Measurements from ENCODE around the gene SLC39A11. TPM values are rescaled to one million over a fixed set of nuclear protein-coding genes. Genes with fewer than 3 reads are reported as not detected.

The SLC39A11 gene
- total RNA-seq, 1 experiment from 2014 or later = 18.9 TPM

GRCh38 chr17:72790190-72790589 is 302.3 kb downstream of the SLC39A11 start (continued):
- TF ChIP-seq, protein P1, sequence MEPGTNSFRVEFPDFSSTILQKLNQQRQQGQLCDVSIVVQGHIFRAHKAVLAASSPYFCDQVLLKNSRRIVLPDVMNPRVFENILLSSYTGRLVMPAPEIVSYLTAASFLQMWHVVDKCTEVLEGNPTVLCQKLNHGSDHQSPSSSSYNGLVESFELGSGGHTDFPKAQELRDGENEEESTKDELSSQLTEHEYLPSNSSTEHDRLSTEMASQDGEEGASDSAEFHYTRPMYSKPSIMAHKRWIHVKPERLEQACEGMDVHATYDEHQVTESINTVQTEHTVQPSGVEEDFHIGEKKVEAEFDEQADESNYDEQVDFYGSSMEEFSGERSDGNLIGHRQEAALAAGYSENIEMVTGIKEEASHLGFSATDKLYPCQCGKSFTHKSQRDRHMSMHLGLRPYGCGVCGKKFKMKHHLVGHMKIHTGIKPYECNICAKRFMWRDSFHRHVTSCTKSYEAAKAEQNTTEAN (CRISPR knock-in tag; IDR thresholded peaks at IDR 0.05) = no peak
- no peak for TF ChIP-seq FOXP4 (CRISPR knock-in tag; IDR thresholded peaks at IDR 0.05)
- no peak for TF ChIP-seq ATF3 (CRISPR knock-in tag; conservative IDR thresholded peaks at IDR 0.05)
- no peak for TF ChIP-seq NFYB (CRISPR knock-in tag; conservative IDR thresholded peaks at IDR 0.05; ENCODE audit: low read depth)

DNA sequence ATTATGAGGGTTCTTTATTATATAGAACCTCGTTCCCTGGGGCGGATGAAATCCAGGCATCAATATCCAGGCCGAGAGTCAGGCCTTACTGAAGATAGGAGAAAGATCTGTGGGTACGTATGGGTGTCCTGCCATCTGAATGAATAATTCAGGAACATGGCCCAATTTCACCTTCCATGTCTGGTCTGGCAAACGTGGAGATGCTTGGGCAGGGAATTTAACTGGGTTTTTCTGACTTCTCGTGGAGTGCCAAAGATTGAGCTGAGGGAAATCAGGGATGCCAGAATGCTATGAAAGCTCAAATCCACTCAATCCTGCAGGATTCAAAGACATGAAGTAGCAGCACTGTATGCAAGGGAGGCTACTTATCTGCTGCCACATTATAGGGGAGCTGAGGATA is 302.8 kb downstream of the SLC39A11 start:
- Mint-ChIP-seq H3K36me3 (peaks cover 7% of the 10 kb centered on the region; the same call in 1 of the 2 replicates), H3K9me3 (peaks cover 25% of the 10 kb centered on the region)
- ATAC-seq = no peak

More for the DNA sequence above, 302.8 kb downstream of the SLC39A11 start:
- TF ChIP-seq IRF1 (CRISPR knock-in tag; IDR thresholded peaks at IDR 0.05) = no peak
- no peak for TF ChIP-seq ZBTB21 (CRISPR knock-in tag; IDR thresholded peaks at IDR 0.05; ENCODE audit: borderline replicate concordance)
- TF ChIP-seq TEAD4 (CRISPR knock-in tag; IDR thresholded peaks at IDR 0.05) = no peak
- TF ChIP-seq, protein P2, sequence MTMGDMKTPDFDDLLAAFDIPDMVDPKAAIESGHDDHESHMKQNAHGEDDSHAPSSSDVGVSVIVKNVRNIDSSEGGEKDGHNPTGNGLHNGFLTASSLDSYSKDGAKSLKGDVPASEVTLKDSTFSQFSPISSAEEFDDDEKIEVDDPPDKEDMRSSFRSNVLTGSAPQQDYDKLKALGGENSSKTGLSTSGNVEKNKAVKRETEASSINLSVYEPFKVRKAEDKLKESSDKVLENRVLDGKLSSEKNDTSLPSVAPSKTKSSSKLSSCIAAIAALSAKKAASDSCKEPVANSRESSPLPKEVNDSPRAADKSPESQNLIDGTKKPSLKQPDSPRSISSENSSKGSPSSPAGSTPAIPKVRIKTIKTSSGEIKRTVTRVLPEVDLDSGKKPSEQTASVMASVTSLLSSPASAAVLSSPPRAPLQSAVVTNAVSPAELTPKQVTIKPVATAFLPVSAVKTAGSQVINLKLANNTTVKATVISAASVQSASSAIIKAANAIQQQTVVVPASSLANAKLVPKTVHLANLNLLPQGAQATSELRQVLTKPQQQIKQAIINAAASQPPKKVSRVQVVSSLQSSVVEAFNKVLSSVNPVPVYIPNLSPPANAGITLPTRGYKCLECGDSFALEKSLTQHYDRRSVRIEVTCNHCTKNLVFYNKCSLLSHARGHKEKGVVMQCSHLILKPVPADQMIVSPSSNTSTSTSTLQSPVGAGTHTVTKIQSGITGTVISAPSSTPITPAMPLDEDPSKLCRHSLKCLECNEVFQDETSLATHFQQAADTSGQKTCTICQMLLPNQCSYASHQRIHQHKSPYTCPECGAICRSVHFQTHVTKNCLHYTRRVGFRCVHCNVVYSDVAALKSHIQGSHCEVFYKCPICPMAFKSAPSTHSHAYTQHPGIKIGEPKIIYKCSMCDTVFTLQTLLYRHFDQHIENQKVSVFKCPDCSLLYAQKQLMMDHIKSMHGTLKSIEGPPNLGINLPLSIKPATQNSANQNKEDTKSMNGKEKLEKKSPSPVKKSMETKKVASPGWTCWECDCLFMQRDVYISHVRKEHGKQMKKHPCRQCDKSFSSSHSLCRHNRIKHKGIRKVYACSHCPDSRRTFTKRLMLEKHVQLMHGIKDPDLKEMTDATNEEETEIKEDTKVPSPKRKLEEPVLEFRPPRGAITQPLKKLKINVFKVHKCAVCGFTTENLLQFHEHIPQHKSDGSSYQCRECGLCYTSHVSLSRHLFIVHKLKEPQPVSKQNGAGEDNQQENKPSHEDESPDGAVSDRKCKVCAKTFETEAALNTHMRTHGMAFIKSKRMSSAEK (CRISPR knock-in tag; IDR thresholded peaks at IDR 0.05; ENCODE audit: borderline replicate concordance) = no peak
- no peak for TF ChIP-seq EMX1 (CRISPR knock-in tag; IDR thresholded peaks at IDR 0.05)
- TF ChIP-seq E2F5 (CRISPR knock-in tag; IDR thresholded peaks at IDR 0.05) = no peak
- no peak for TF ChIP-seq ZNF263 (CRISPR knock-in tag; IDR thresholded peaks at IDR 0.05; ENCODE audit: low read depth)
- no peak for TF ChIP-seq NFYB (CRISPR knock-in tag; conservative IDR thresholded peaks at IDR 0.05; ENCODE audit: low read depth)
- TF ChIP-seq ZNF232 (CRISPR knock-in tag; IDR thresholded peaks at IDR 0.05) = no peak
- TF ChIP-seq, protein P3, sequence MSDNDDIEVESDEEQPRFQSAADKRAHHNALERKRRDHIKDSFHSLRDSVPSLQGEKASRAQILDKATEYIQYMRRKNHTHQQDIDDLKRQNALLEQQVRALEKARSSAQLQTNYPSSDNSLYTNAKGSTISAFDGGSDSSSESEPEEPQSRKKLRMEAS (CRISPR knock-in tag; IDR thresholded peaks at IDR 0.05) = no peak
- no peak for TF ChIP-seq ZNF671 (CRISPR knock-in tag; IDR thresholded peaks at IDR 0.05)
- no peak for TF ChIP-seq NR2C2 (CRISPR knock-in tag; IDR thresholded peaks at IDR 0.05)
- H3K4me3 Mint-ChIP-seq = no peak overlapping the region
- no peaks in the 10 kb centered on the region for H3K4me1 Mint-ChIP-seq
- ChIA-PET CTCF (no interaction called here), POLR2A (no interaction called here)
- H3K27ac Mint-ChIP-seq = no peak overlapping the region
- H3K27me3 Mint-ChIP-seq (ENCODE audit: low read depth) = no peaks in the 10 kb centered on the region
- DNase-seq (ENCODE audit: low spot score) = no peak
